ENCODE results near the gene DNMT3A. TPM values are rescaled to one million over a fixed set of nuclear protein-coding genes. Genes with fewer than 3 reads are reported as not detected.

The DNMT3A gene
- total RNA-seq, 1 experiment from 2014 or later = 3.6 TPM

DNA sequence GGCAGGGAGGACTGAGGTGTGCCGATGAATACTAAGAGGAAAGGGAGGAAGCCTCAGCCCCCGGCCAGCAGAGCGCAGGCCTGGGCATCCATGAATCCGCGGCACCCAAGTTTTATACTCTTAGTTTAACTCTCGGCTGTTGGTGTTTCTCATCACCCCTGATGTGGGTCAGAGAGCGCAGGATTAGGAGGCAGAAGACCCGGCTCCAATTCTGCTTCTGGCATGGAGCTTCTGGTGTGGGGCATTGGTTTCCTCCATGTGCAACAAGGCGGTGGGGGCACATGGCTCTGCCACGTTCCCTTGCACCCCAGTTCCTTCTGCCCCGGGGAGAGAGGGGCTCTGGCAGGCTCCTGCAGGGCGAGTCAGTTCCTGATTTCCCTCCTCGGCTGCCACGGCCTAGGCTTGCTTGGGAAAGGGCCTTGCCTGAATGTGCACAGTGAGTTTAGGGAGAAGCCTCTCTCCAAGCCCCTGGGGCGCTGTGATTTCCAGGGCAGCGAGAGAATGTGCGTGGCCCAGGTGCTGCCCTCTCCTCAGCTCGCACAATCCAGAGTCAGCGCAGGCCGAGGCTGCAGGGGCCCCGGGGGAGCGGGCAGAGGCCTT is 36.2 kb upstream of the DNMT3A start:
- H3K27ac ChIP-seq = no peak overlapping the region
- peak in 1 of 2 experiments; percentile 42 for DNase-seq (ENCODE audit: low read depth in 1 of 2, low spot score in 2 of 2)
- peaks cover 6% of the 10 kb centered on the region for H3K4me1 ChIP-seq (replicated peaks)
- no peaks in the 10 kb centered on the region for H3K9me3 ChIP-seq (replicated peaks)
- no peaks in the 10 kb centered on the region for H3K27me3 ChIP-seq (replicated peaks)
- H3K36me3 ChIP-seq = no peaks in the 10 kb centered on the region
- no peak overlapping the region for H3K4me3 ChIP-seq

DNA sequence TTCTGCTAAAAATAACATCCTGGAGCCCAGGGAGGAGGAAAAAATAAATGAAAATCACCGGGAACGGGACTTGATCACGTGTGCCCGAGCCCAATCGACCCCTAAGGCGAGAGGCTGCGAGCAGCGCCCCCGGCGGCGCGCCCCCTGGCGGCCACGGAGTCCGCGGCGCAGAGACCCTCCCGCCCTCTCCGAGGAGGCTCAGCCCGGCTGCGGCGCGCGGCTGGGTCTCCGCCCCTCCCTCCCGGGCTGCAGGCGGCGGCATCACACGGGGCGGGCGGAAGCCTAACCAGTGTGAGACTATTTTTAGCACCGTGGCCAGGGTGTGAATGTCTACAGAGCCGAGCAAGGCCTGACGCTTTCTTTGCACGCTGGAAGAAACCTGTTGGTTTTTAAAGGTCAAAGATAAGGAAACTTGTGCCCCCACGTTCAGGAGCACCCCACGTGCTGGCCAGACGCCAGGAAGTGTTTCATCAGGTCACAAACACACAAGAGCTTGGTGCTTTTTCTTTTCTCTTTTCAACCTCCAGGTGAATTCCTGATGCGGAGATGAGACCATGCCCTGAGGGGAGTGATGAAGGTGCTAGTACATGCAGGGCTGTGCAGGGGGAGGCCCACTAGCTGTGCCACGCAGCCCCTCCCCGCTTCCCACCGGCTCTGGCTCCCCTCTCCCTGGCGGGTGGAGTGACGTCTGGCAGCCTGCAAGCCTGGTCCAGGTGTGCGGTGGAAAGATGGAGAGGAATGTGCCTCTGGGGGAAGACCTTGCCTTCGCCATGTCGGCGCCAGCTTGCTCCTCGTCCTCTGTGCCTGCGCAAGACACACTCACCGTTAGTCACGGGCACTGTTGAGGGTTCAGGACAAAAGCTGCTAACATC is 35.3 kb upstream of the DNMT3A start:
- DNase-seq (ENCODE audit: low read depth in 1 of 2, low spot score in 2 of 2) = peak; percentile 80 to 82
- peak overlapping the region; percentile 4; the same call in 1 of the 2 replicates for H3K4me3 ChIP-seq
- no peaks in the 10 kb centered on the region for H3K9me3 ChIP-seq (replicated peaks)
- H3K4me1 ChIP-seq (replicated peaks) = peaks cover 6% of the 10 kb centered on the region
- no peak overlapping the region for H3K27ac ChIP-seq
- H3K27me3 ChIP-seq (replicated peaks) = no peaks in the 10 kb centered on the region
- H3K36me3 ChIP-seq = no peaks in the 10 kb centered on the region

DNA sequence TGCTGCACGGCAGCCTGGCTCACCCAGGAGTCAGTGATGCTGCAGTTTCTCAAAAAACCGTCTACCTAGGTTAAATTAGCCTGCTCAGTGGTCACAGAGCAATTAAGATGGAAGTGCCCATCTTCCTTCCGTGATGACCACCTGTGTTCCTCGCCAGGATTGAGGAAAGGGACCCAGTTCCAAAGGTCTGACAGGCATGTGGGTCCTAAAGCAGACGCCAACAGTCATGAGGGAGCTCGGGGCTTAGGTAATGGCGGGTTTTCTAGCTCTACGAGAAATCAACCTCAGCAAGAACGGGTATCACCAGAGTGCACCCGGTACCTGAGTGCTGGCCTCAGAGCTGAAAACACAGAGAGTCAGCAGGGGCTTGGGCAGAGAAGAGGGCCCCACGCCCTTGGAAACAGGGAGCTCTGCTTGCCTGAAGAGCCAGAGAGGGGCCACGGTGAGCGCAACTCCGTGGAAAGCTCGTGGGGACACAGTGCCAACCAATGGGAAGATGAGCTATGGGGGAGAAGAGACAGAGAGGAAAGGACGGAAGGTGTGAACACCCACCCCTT is 34.3 kb upstream of the DNMT3A start:
- H3K4me3 ChIP-seq = no peak overlapping the region
- H3K27ac ChIP-seq = no peak overlapping the region
- H3K4me1 ChIP-seq (replicated peaks) = peaks cover 6% of the 10 kb centered on the region
- no peaks in the 10 kb centered on the region for H3K27me3 ChIP-seq (replicated peaks)
- no peaks in the 10 kb centered on the region for H3K36me3 ChIP-seq
- no peak for DNase-seq (ENCODE audit: low read depth in 1 of 2, low spot score in 2 of 2)
- no peaks in the 10 kb centered on the region for H3K9me3 ChIP-seq (replicated peaks)

DNA sequence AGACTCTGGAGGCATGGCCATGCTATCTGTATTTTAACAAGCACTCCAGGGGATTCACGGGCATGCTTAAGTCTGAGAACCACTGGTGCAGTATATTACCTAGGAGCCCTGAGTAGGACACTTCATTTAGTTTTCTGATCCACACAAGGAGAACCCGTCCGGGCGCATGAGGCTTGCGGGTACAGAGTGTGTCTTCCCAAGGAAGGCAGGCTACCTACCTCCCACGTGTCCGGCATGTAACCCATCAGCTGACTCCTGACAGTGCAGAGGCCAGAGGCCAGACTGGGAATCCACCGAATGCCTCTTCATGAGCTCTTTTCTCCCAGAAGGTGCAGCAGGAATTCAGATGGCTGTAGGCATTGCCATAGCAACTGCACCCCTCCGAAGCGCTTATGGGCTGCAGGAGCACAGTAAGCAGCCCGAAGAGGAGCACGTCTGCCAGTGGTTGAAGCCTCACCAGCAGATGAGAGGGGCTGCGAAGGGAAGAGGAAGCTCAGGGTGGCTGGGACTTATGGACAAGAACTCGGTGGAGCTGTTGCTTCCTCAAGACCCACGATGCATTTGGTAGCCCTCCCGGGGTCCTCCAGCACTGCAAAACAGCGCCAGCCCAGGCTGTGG is 33.8 kb upstream of the DNMT3A start:
- no peak for DNase-seq (ENCODE audit: low read depth in 1 of 2, low spot score in 2 of 2)
- no peaks in the 10 kb centered on the region for H3K27me3 ChIP-seq (replicated peaks)
- H3K9me3 ChIP-seq (replicated peaks) = no peaks in the 10 kb centered on the region
- H3K4me1 ChIP-seq (replicated peaks) = peaks cover 6% of the 10 kb centered on the region
- no peak overlapping the region for H3K4me3 ChIP-seq
- no peaks in the 10 kb centered on the region for H3K36me3 ChIP-seq
- no peak overlapping the region for H3K27ac ChIP-seq

DNA sequence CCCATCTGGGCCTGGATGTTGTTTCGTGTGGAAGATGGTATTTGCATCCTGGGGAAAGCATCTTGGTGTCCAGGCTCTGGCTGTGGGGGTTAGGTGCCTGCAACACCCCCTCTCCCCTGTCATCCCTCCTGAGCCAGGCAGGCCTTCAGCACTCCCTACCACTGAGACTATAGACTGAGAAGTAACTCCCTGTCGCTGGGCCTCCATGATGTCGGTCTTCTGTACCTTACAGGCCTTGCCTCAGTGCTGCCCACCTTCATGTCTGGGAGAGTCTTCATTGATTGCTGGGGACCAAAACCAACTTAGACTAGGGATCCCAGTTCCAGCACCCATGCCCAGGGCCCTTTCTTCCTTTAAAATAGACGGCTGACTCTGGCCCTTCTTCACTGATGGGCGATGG is 33.1 kb upstream of the DNMT3A start:
- no peaks in the 10 kb centered on the region for H3K27me3 ChIP-seq (replicated peaks)
- H3K36me3 ChIP-seq = no peaks in the 10 kb centered on the region
- no peak overlapping the region for H3K4me3 ChIP-seq
- peaks cover 6% of the 10 kb centered on the region for H3K4me1 ChIP-seq (replicated peaks)
- no peak overlapping the region for H3K27ac ChIP-seq
- DNase-seq (ENCODE audit: low read depth in 1 of 2, low spot score in 2 of 2) = no peak
- H3K9me3 ChIP-seq (replicated peaks) = no peaks in the 10 kb centered on the region

DNA sequence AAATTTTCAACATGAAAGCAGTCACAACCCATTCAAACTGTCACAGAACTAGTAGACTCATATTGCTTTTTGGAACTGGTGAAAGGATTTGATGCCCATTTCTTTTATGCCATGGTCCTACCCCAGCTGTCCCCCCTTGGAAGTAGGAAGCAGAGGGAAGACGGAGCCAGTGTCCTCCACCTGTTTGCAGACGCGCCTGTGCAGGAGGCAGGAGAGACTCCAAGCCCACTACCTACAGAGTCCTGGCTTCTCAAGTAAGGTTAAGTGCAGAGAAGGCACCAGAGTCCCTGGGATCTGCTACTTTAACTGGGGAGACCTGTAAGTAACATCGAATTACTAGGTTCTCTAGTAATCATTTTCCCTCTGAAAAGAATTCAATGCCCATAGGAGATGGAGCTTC is 32.7 kb upstream of the DNMT3A start:
- H3K27me3 ChIP-seq (replicated peaks) = no peaks in the 10 kb centered on the region
- H3K27ac ChIP-seq = no peak overlapping the region
- no peaks in the 10 kb centered on the region for H3K36me3 ChIP-seq
- peak in 1 of 2 experiments; percentile 27 for DNase-seq (ENCODE audit: low read depth in 1 of 2, low spot score in 2 of 2)
- H3K4me1 ChIP-seq (replicated peaks) = peaks cover 6% of the 10 kb centered on the region
- no peaks in the 10 kb centered on the region for H3K9me3 ChIP-seq (replicated peaks)
- no peak overlapping the region for H3K4me3 ChIP-seq

DNA sequence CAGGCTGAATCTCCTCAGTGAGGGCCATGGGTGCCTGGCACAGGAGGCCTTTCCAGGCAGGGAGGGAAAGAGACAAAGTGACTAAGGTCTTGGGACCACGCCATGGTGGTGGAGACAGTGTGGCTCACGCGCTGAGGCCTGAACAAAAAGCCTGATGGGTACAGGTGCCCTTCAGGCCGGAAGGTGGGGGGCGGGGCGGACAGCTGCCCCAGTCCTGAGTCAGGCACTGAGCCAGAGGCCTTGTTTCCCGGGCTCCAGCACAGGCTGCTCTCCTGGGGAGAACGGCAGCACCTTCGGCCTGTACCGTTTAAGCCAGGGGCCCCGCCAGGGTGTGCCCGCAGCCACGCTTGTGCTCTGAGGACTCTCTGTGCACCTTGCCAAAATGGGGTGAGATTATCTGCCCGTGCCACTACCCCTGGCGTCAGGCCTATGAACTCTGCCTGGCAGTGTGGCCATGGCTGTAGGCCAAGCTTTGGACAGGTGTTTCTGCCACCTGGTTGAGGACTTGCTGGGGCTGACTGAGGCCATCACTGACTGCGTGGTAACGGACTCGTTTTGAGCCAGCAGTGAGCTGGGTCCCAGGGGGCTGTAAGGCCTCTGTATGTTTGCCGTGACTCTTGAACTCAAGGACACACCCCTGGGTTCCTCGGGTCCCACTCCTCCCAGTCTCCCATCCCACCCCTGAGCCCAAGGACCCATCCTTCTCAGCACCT is 31.7 kb upstream of the DNMT3A start:
- Histone ChIP-seq H3K27ac (no peak overlapping the region), H3K36me3 (no peaks in the 10 kb centered on the region), H3K9me3 (replicated peaks) (no peaks in the 10 kb centered on the region), H3K4me3 (no peak overlapping the region), H3K4me1 (replicated peaks) (peaks cover 6% of the 10 kb centered on the region), H3K27me3 (replicated peaks) (no peaks in the 10 kb centered on the region)
- peak in 1 of 2 experiments; percentile 29 for DNase-seq (ENCODE audit: low read depth in 1 of 2, low spot score in 2 of 2)

DNA sequence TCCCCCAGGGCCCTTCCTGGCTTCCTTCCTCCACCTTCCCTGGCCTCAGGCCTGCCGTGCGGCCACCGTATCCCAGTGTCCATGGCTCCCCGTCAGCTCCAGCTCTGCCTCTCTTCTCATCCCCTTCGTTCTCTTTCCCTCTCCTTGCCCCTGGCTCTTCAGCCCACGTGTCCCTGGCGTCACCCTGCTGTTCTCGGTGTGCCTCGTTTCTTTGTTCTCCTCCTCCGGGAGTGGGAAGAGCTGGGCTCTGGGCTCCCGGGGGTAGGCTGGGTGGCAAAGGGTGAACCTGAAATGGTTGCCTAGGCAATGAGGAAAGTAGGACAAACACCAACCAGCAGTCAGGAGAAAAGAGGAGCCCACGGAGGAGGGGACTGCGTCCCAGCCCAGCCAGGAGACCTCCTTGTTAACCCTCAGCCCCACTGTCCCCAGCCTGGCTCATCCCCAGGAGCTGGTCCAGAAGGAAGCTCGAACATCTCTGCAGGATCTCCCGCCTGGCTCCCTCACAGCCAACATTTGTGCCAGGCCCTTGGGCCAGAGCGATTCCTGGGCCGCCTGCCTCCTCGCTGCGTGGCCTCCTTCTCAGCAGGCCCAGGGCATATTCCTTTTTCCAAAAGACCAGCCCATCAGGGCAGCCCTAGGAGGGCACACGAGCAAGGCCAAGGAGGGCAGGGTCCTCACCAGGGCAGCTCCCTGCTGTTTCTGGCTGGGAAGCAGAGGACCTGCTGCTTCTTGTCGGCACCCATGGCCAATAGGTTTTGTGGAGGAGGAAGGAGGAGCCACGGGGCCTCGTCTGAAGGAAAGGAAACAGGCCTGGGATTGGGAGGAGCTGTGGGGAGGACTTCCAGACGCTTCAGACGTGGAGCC is 30.9 kb upstream of the DNMT3A start:
- no peaks in the 10 kb centered on the region for H3K9me3 ChIP-seq (replicated peaks)
- no peaks in the 10 kb centered on the region for H3K27me3 ChIP-seq (replicated peaks)
- H3K27ac ChIP-seq = no peak overlapping the region
- peaks cover 6% of the 10 kb centered on the region for H3K4me1 ChIP-seq (replicated peaks)
- no peaks in the 10 kb centered on the region for H3K36me3 ChIP-seq
- H3K4me3 ChIP-seq = no peak overlapping the region
- peak in 1 of 2 experiments; percentile 24 for DNase-seq (ENCODE audit: low read depth in 1 of 2, low spot score in 2 of 2)

DNA sequence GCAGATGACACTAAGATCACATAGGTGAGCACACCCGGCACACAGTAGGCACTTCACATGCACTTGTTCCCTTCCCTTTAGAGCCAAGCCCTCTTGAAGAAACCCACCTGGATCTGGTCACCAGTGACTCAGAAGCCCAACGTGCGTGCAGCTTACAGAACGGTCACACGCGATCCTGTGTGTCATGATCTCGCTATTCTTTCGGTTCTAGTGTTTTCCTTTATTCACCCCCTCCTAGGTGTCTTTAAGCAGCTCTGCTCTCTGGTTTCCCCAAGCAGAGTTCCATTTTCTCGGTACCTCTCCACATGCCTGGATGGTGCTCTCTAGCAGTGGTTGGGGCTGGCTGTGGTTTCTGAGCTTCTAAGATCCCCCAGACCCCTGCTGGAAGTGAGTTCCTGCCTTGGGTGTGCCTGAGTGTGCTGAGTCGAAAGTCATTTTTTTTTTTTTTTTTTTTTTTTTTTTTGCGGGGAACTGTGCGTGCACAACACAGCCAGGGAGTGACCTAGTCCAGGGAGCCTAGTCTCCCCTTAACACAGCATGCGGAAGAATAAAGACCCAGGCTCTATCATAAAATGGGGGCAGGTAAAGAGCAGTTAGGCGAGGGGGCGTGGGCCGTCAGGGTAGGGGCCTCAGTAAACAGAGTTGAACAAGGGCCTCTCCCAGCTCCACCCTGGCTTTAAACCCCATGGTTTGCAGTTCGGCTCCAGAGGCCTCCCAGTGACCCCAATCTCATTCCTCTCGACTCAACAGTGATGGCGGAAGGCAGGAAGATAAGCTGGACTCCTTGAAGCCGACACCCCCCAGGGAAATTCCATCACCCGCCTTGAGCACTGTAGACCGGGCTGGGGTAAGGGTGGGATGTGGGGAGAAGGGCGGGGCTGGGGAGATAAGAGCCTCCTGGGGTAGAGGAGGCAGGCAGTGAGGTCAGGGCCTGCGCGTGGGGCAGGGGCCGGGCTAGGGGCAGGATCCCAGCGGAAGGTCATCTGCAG is 29.8 kb upstream of the DNMT3A start:
- H3K4me3 ChIP-seq = no peak overlapping the region
- DNase-seq (ENCODE audit: low read depth in 1 of 2, low spot score in 2 of 2) = peak in 1 of 2 experiments; percentile 26

DNA sequence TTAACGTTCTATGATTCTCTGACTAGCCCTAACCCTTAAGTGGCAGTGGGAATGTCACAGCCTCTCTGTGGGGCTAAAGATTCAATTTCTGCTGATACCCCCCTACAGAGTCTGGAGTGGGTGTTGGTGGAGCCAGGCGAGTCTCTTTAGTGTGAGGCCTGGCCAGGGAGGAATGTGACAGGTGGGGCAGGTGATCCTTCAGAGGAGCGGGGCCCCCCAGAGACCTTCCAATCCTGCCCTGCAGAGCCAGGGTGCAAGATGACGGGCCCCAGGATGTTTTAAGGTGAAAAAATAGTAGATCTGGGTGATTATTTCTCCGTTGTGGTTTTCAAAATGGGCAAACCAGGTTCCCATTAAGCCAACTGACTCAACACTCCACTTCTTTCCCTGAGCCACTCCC is 28.2 kb upstream of the DNMT3A start:
- no peaks in the 10 kb centered on the region for H3K36me3 ChIP-seq
- H3K4me3 ChIP-seq = no peak overlapping the region
- H3K27me3 ChIP-seq (replicated peaks) = no peaks in the 10 kb centered on the region
- H3K4me1 ChIP-seq (replicated peaks) = no peaks in the 10 kb centered on the region
- no peak overlapping the region for H3K27ac ChIP-seq
- no peak for DNase-seq (ENCODE audit: low read depth in 1 of 2, low spot score in 2 of 2)
- no peaks in the 10 kb centered on the region for H3K9me3 ChIP-seq (replicated peaks)

More for the DNA sequence above, 29.8 kb upstream of the DNMT3A start:
- no peaks in the 10 kb centered on the region for H3K4me1 ChIP-seq (replicated peaks)
- H3K36me3 ChIP-seq = no peaks in the 10 kb centered on the region
- no peaks in the 10 kb centered on the region for H3K9me3 ChIP-seq (replicated peaks)
- H3K27ac ChIP-seq = no peak overlapping the region
- H3K27me3 ChIP-seq (replicated peaks) = no peaks in the 10 kb centered on the region

DNA sequence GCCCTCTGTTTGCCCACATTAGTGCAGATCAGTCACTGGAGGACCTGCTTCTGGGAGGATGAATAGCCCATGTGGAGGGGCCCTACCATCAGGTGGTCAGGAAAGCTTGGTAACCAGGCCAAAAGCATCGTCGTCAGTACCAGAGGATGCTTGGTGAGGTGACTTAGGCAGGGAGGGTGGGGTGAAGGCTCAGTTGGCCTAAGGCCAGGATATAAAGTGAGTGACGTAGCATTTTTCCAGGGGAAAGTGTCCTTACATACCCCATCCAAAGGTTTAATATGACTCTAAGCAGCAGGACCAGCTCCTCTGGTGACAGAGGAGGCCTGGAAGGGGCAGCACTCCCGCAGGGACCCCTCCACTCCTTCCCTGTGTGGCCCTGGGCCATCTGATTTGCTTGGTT is 27.7 kb upstream of the DNMT3A start:
- H3K4me3 ChIP-seq = no peak overlapping the region
- no peaks in the 10 kb centered on the region for H3K4me1 ChIP-seq (replicated peaks)
- no peaks in the 10 kb centered on the region for H3K27me3 ChIP-seq (replicated peaks)
- no peak overlapping the region for H3K27ac ChIP-seq
- H3K9me3 ChIP-seq (replicated peaks) = no peaks in the 10 kb centered on the region
- H3K36me3 ChIP-seq = no peaks in the 10 kb centered on the region
- DNase-seq (ENCODE audit: low read depth in 1 of 2, low spot score in 2 of 2) = no peak

DNA sequence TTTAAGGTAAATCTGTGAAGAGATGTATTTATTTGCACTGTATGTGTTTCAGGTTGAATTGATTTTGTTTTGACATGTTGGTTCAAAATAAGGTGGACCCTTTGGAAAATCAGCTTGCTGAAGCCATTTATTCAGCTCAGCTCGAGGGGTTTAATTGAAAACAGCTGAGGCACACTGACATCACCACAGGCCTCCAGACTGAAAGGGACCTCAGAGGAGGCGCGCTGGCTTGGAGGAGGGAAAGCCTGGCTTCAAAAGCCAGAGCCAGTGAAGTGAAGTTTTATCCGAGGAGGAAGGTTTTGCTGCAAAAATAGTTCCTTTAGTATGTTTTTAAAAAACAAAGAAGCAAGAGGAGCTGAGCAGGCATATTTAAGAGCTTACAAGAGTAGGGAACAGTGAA is 26.9 kb upstream of the DNMT3A start:
- Histone ChIP-seq H3K9me3 (replicated peaks) (no peaks in the 10 kb centered on the region), H3K4me3 (no peak overlapping the region), H3K27me3 (replicated peaks) (no peaks in the 10 kb centered on the region), H3K27ac (no peak overlapping the region), H3K36me3 (no peaks in the 10 kb centered on the region), H3K4me1 (replicated peaks) (no peaks in the 10 kb centered on the region)
- DNase-seq (ENCODE audit: low read depth in 1 of 2, low spot score in 2 of 2) = no peak

Measured in SJSA1 (cell line).